ACC112 (cell line): ENCODE measurements around the gene RBM7.

Experiments
- H2AFZ ChIP-seq: fragments of 200-600 bp; sonication (generic); one replicate; pipeline ENCODE4 v1.6.0; 2017; ENCODE audit warnings: antibody characterized with exemption, low read length; ENCODE audit not compliant: unreplicated experiment
- H3K27ac ChIP-seq: fragments of 200-600 bp; sonication (generic); 2 replicates; pipeline ENCODE4 v1.5.1; 2014; ENCODE audit warnings: low read depth, mild to moderate bottlenecking, antibody characterized with exemption, low read length, moderate library complexity
- H3K27me3 ChIP-seq: fragments of 200-600 bp; sonication (generic); 2 replicates; pipeline ENCODE4 v1.6.1; 2014; ENCODE audit warnings: mild to moderate bottlenecking, antibody characterized with exemption, low read length, moderate library complexity, mixed read lengths; ENCODE audit not compliant: insufficient read depth
- H3K36me3 ChIP-seq: fragments of 200-600 bp; sonication (generic); 2 replicates; pipeline ENCODE4 v1.6.1; 2016; ENCODE audit warnings: mild to moderate bottlenecking, antibody characterized with exemption, low read length, moderate library complexity, mixed read lengths; ENCODE audit not compliant: insufficient read depth
- H3K4me1 ChIP-seq: fragments of 200-600 bp; sonication (generic); one replicate; pipeline ENCODE4 v1.6.1; 2016; ENCODE audit warnings: low read length, mixed read lengths; ENCODE audit not compliant: insufficient read depth, unreplicated experiment, control insufficient read depth
- H3K4me3 ChIP-seq: fragments of 200-600 bp; sonication (generic); 2 replicates; pipeline ENCODE4 v1.5.1; 2014; ENCODE audit warnings: mild to moderate bottlenecking, low read depth, low read length
- H3K79me2 ChIP-seq: fragments of 200-600 bp; sonication (generic); one replicate; pipeline ENCODE4 v1.6.0; 2016; ENCODE audit warnings: low read length; ENCODE audit not compliant: control insufficient read depth, unreplicated experiment, insufficient read depth

RBM7 gene, protein sequence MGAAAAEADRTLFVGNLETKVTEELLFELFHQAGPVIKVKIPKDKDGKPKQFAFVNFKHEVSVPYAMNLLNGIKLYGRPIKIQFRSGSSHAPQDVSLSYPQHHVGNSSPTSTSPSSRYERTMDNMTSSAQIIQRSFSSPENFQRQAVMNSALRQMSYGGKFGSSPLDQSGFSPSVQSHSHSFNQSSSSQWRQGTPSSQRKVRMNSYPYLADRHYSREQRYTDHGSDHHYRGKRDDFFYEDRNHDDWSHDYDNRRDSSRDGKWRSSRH

DNA sequence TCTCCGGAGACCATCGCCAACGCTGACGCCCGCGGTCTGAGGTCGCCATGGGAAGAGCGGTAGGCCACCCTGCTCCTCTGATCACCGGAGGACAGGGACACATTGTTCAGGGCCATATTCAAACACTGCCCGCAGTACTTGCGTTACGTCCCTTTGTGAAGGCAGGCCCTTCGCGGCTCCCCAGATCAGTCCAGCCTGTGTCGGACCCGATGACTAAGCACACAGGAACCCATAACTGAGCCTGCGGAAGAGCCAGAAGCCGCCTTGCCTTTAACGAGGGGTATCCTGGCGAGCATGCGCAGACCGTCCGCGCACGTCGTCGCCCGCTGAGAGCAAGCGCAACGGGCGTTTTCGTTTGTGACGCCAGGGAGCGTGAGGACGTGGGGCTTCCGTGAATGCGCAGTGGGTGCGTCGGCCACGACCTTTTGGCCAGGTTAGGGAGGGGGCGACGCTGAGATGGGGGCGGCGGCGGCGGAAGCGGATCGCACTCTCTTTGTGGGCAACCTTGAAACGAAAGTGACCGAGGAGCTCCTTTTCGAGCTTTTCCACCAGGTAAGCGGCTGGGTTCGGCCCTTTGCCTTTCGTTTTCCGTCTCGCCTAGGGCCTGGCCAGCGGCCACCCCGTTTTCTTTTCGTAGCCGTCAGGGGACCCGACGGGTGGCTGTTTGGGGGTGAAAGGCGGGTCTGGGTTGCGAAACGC, at the start of gene RBM7, which contains the start of gene C11orf71:
Gene RBM7, plus strand, starts transcription at position 451 of the 699 bp plus-strand sequence. Its CDS starts 6 bp downstream, at position 457.
Gene C11orf71, minus strand, starts transcription at position 296 of the 699 bp plus-strand sequence. Its CDS starts 180 bp downstream, at position 116.
- H3K27ac ChIP-seq, result peak within 1 kb of the TSS; percentile 95
- peak within 1 kb of the TSS; percentile 51 for H2AFZ ChIP-seq
- H3K4me1 ChIP-seq, result peaks cover 22% of the 10 kb centered on the region
- H3K79me2 ChIP-seq, result peaks cover 67% of the 10 kb centered on the region
- no peaks in the 10 kb centered on the region for H3K27me3 ChIP-seq
- peak within 1 kb of the TSS; percentile 88 for H3K4me3 ChIP-seq
- H3K36me3 ChIP-seq, result peaks cover 11% of the 10 kb centered on the region

DNA sequence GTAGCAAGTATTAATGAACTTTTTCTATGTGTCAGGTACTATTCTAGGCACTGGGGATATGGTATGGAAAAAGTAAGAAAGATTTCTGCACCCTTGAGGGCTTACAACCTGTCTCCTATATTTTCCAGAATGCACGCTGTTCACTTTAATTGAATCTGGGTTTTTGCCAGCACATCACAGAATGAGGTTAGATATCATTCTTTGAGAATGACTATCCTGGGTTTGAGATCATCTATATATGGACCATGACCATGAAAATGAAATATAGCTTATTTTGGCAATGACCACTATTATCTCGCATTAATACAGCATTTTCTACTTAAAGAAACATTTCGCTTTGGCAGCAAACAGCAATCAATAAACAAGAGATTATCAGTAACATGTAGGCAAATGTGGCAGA, 47.0 kb upstream of the RBM7 start:
- peak overlapping the region; percentile 27; the same call in 1 of the 2 replicates for H3K27ac ChIP-seq
- H3K27me3 ChIP-seq, result no peaks in the 10 kb centered on the region
- H3K36me3 ChIP-seq, result no peaks in the 10 kb centered on the region
- peaks cover 10% of the 10 kb centered on the region for H3K4me1 ChIP-seq
- H3K4me3 ChIP-seq, result no peak overlapping the region
- H2AFZ ChIP-seq, result no peak overlapping the region
- no peaks in the 10 kb centered on the region for H3K79me2 ChIP-seq

DNA sequence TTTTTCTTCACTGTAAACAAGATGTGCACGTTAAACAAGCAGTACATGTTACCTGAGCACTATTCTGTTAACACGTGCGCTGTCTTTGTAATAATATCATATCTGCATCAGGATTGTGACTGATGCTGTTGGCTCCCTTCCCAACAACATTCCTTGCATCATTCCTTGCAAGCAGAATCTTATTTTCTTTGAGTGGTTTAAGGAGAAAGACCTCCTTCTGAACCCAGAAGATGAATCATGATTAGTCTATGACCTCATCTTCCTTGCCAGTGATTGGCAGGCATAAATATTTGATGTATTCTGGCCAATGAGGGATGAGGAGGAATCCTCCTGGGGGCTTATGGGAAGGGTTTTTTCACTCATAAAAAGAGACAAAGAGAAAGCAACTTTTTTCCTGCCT, 46.4 kb upstream of the RBM7 start:
- no peak overlapping the region for H3K27ac ChIP-seq
- no peaks in the 10 kb centered on the region for H3K27me3 ChIP-seq
- H3K79me2 ChIP-seq, result no peaks in the 10 kb centered on the region
- no peak overlapping the region for H2AFZ ChIP-seq
- H3K4me3 ChIP-seq, result 0 out of 2 replicates have a peak overlapping the region, but pooled peaks have one; percentile 17
- no peaks in the 10 kb centered on the region for H3K36me3 ChIP-seq
- peaks cover 16% of the 10 kb centered on the region for H3K4me1 ChIP-seq

DNA sequence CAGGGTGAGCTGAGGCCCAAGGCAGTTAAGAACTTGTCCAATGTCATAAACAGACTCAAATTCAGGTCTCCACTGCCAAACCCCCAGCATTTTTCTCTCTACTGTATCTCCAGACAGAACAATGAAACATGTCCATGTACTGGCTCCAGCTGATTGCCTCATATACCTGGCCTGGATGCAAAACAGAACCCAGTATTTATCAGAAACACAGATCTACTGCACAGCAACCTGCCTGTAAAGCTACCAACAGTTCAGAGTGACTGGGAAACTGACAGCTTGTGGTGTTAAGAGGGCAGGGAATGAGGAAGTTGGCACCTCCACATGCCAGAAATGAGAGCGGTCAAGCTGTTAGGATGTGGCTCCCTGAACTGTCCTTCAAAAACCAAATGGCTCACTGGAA, 41.8 kb upstream of the RBM7 start:
- Histone ChIP-seq H3K27ac (peak overlapping the region; percentile 20; the same call in 1 of the 2 replicates), H3K4me3 (no peak overlapping the region), H3K36me3 (no peaks in the 10 kb centered on the region), H3K27me3 (no peaks in the 10 kb centered on the region), H3K79me2 (no peaks in the 10 kb centered on the region), H3K4me1 (peaks cover 24% of the 10 kb centered on the region), H2AFZ (peak overlapping the region; percentile 19)

DNA sequence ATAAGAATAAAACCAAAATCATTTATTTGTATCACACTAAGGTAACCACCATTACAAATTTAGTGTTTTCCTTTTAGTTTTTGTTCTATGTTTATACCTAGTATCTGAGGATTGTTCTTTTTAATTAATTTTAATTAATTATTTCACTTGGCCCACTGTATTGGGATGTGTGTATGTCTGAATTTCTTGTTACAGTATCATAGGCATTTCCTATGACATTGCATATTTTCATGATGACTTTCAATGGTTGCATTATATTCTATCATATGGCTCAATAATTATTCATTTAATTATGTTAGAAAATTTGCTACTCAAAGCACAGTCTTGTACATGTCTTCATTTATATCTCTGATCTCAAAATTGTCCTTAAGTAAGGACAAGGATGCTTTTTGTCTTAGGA, 41.1 kb upstream of the RBM7 start:
- H2AFZ ChIP-seq, result peak overlapping the region; percentile 81
- peak overlapping the region; percentile 54 for H3K27ac ChIP-seq
- H3K27me3 ChIP-seq, result no peaks in the 10 kb centered on the region
- peaks cover 19% of the 10 kb centered on the region for H3K4me1 ChIP-seq
- no peaks in the 10 kb centered on the region for H3K79me2 ChIP-seq
- peak overlapping the region; percentile 35; the same call in 1 of the 2 replicates for H3K4me3 ChIP-seq
- no peaks in the 10 kb centered on the region for H3K36me3 ChIP-seq

DNA sequence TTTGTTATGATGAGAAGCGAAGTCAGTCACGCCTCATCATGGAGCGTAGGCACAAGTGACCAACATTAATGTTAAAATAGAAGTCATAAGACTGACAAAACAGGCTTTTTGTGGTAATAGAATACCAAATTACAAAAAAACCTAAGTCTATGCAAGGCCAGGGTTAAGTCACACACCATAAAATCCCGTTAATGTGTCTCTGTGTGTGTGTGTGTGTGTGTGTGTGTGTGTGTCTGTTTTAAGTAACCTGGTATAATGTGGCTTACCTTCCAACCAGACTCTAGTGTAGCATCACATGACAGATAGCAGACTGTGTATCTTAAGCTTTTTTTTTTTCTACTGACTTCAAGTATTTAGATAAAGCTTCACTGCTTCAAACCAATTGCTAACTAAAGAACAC, 38.1 kb upstream of the RBM7 start:
- no peaks in the 10 kb centered on the region for H3K27me3 ChIP-seq
- no peaks in the 10 kb centered on the region for H3K79me2 ChIP-seq
- no peaks in the 10 kb centered on the region for H3K36me3 ChIP-seq
- H3K4me3 ChIP-seq, result no peak overlapping the region
- peaks cover 31% of the 10 kb centered on the region for H3K4me1 ChIP-seq
- no peak overlapping the region for H2AFZ ChIP-seq
- no peak overlapping the region for H3K27ac ChIP-seq

DNA sequence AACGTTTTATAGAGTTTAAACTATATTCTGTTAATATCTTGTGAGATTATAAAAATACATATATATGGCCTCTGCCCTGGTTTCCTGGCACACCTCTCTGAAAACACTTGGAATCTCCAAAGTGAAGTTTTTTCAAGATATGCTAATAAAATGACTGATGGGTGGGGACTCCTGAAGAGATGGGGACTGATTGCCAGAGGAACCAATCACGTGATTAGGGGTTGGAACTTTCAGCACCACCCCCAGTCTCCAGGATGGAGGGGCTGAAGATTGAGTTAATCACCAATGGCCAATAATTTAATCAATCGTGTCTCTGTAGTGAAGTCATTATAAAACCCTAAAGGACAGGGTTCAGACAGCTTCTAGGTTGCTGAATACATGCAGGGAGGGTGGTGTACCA, 37.5 kb upstream of the RBM7 start:
- no peak overlapping the region for H3K27ac ChIP-seq
- H2AFZ ChIP-seq, result no peak overlapping the region
- no peak overlapping the region for H3K4me3 ChIP-seq
- no peaks in the 10 kb centered on the region for H3K79me2 ChIP-seq
- peaks cover 37% of the 10 kb centered on the region for H3K4me1 ChIP-seq
- no peaks in the 10 kb centered on the region for H3K27me3 ChIP-seq
- no peaks in the 10 kb centered on the region for H3K36me3 ChIP-seq

DNA sequence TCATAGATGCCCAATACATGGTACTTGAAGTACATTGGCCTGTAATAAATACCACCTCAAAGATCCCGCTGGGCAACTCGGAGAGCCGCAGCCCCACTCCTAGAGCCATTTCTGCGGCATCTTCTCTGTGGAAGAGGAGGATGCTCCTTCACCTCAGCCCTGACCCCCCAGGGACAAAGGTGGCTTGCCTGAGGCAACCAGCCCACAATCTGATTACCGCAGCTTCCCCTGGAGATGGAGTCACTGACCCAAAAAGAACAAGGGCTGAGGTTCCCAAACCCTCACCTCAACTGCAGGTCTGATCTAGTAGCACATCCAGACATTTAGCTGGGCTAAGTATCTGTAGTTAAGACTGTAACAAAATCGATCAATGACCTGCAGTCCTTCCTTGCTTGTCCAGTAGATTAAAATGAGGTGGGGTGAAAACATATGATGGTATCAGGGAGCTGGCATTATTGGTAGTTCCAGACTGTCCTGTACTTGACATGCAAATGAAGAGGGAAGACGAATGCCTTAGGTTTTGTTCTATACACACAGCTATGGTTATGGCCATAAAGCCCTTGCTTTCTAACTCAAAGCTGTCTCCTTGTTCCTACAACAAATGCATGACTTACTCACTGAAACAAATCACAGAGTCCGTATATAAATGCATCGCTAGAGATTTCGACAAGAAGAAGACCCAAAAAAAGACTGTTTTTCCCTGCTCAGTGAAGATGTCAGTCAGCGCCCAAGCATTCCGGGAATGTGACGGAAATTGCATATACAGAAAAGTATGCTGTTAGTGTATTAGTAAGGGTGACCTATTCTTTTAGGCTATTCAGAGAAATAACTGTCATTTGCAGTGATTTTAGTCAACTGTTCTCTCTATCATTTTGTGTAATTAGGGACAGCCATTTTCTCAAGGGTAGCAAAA, 33.9 kb upstream of the RBM7 start:
- H3K36me3 ChIP-seq, result no peaks in the 10 kb centered on the region
- H3K4me3 ChIP-seq, result no peak overlapping the region
- peak overlapping the region; percentile 28 for H2AFZ ChIP-seq
- H3K27me3 ChIP-seq, result no peaks in the 10 kb centered on the region
- peak overlapping the region; percentile 38 for H3K27ac ChIP-seq
- H3K4me1 ChIP-seq, result peaks cover 18% of the 10 kb centered on the region
- H3K79me2 ChIP-seq, result no peaks in the 10 kb centered on the region

DNA sequence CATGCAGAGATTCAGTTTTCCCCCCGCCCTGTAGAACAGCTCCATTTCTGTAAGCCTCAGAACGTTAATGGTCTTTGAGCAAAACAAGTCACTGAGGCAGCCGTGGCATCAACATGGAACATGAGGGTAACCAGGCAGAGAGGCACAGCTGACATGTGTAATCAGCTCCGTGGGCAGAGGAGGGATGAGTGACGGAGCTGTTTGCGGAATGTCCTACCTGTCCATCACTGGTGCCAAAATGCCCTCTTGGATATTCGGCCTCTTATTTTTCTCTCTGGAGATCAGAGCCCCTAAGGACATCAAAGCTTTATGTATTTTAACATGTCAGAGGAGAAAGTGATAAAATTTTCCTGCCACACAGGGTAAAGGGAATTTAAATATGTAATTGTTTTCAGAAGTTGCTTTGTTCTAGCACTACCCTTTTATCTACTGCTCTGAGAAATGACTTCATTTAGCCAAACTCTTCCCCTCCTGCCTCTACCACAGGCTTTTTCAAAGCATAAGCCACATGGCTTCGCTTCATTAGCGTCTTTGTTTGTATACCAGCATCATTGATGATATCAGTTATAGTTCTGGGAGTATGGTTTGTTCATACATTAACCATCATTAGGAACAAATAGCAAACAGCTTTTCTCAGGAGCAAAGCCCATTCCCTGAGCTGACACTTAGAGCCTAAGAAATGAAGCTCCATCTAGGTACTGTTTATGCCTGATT, 33.1 kb upstream of the RBM7 start:
- H2AFZ ChIP-seq, result peak overlapping the region; percentile 15

More for the DNA sequence above, 33.1 kb upstream of the RBM7 start:
- Histone ChIP-seq H3K27ac (peak overlapping the region; percentile 38), H3K79me2 (no peaks in the 10 kb centered on the region), H3K4me1 (peaks cover 18% of the 10 kb centered on the region), H3K27me3 (no peaks in the 10 kb centered on the region), H3K36me3 (no peaks in the 10 kb centered on the region), H3K4me3 (no peak overlapping the region)
